NCI-H2081 (cell line): ENCODE measurements around the gene ATP9A.
"Not testable (repeated sequence)": the region's sequence is repeated elsewhere in the genome, so short reads cannot be mapped to it uniquely, and the experiment has no call there.

Experiments
- DNase-seq, 2 experiments: peaks; one replicate each; lab custom pipeline; 2025; lab: John Stamatoyannopoulos, UW

ATP9A gene

DNA sequence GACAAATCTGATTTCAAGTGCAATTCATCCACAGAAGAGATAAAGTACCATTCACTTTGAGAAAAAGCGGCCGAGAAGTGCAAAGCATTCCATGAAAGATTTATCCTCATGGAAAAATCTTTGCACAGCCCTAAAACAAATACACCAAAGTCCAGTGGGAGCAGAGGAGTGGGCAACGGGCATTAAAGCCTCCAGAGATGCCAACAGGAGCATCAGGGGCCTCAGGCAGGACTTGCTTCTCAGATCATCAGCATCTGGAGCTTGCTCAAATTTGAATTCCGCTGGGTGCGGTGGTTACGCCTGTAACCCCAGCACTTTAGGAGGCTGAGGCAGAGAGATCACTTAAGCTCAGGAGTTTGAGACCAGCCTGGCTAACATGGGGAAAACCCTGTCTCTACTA is 115.0 kb downstream of the ATP9A start:
- DNase-seq = no peak

DNA sequence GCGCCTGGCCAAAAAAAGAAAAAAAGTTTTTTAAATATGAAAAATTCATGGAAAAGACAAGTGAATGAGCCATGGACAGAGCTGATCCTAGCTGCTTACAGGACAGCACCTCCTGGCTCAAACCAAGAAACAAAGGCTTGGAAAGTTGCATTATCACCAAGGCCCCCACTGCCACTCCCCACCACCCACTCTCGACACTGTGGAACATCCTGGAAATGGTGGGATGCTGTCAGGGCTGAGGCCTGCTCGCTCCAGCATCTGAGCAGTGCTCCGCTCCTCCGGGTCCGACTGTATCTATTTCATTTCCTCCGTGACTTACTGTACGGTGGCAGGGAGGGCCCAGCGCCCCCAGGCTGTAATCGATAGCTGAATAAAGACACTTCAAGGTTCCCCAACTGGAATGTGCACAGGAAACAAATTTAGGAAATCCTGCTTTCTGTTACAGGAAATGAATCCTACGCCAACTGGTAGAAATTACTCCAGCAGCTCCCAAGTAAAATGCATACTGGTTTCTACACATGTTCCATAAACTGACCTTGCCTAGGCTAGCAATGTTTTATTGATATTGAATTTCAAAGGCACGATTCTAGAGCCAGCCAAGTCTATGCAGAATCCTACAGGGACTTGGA is 116.2 kb downstream of the ATP9A start:
- DNase-seq = no peak

DNA sequence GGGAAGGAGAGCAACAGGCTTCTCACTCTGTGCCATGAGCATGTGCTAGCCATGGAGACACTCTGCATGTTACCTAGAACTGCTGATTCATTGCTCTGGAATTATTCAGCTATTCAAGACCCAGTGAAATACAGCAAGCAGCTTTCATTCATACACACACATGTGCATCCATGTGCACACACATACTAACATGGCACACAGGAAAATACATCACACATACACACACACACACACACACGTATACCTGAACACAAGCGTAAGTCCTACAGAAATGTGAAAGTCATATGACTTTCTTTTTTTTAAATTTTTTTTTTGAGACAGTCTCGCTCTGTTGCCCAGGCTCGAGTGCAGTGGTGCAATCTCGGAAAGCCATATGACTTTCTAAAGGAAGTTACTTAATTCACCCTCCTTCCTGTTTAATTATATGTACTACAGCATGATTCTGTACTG is 117.5 kb downstream of the ATP9A start:
- DNase-seq = no peak

DNA sequence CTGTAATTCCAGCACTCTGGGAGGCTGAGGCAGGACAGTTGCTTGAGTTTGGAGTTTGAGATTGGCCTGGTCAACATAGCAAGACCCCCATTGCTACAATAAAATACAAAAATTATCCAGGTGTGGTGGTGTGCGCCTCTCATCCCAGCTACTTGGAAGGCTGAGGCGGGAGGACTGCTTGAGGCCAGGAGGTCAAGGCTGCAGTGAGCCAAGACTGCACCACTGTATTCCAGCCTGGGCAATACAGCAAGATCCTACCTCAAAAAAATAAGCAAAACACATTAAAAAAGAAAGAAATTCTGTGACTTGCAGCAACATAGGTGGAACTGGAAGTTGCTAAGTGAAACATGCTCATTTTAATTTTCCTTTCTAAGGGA is 119.6 kb downstream of the ATP9A start:
- DNase-seq = no peak

DNA sequence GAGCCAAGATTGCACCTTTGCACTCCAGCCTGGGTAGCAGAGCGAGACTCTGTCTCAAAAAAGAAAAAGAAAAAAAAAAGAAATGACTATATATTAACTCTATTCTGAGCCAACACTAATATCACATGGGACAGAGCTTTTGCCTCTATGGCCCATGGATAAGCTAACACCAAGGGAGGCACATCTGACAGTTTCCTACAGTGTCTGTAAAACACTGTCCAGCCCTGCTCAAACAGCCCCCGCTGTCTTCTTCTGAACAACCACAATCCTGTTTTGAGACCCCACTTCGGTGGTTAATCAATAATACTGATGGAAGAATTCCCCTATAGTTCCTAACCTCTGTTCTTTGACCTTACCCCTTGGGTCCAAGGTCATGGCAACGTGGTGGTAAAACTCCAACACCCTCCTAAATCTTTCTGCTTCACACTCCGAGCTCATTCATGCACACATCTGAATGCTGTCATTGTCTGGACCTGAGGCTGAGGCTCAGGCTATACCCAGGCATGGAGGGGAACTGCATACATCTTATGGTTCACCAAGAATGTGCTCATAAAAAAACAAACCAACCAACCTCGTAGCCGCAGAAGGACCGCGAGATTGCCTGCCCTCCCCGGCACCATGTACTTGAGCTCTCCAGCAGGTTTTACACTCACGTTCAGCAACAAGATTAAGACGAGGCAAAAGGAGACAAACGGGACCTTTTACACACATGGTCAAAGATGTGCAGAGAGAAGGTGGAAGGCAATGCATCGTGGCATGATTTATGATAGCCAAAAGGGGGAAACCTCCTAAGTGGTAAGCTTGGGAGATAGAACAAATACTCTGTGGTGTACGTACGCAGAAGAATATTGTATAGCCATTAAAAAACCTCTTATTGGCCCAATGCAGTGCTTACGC is 120.3 kb downstream of the ATP9A start:
- DNase-seq = no peak

DNA sequence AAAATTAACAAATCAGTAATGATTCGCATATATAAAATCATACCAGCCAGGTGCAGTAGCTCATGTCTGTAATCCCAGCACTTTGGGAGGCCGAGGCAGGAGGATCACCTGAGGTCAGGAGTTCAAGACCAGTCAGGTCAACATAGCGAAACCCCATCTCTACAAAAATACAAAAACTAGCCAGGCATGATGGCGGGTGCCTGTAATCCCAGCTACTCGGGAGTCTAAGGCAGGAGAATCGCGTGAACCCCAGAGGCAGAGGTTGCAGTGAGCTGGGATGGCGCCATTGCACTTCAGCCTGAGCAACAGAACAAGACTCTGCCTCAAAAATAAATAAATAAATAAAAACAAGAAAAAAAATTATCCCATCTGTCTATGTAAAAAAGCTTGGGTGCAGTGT is 124.4 kb downstream of the ATP9A start:
- DNase-seq = not testable (repeated sequence)

DNA sequence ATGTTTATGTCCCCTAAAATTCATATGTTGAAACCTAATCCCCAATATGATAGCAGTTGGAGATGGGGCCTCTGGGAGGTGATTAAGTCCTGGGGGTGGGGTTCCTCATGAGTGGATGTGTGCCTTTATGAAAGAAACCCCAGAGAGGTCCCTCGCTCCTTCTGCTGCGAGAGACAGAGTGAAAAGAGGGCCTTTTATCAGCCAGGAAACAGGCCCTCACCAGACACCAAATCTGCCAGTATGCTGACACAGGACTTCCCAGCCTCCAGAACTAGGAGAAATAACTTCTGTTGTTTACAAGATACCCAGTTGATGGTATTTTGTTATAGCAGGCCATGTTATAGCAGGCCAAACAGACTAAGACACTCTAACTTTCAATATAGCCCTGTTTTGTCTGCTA is 124.8 kb downstream of the ATP9A start:
- DNase-seq = no peak

DNA sequence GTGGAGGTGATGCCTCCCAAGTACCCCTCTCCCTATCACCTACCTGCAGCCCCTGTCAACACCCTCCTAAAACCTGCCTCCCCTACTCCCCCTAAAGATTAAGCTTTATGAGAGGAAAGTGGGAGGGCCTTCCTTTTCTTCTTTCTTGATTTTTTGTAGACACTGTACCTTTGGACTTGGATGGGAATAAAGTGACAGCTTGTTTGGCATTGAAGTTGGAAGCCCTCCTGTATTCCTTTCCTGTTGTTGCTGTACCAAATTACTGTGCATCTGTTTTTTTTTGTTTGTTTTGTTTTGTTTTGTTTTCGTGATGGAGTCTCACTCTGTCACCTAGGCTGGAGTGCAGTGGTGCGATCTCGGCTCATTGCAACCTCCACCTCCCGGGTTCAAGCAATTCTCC is 126.3 kb downstream of the ATP9A start:
- DNase-seq = no peak

DNA sequence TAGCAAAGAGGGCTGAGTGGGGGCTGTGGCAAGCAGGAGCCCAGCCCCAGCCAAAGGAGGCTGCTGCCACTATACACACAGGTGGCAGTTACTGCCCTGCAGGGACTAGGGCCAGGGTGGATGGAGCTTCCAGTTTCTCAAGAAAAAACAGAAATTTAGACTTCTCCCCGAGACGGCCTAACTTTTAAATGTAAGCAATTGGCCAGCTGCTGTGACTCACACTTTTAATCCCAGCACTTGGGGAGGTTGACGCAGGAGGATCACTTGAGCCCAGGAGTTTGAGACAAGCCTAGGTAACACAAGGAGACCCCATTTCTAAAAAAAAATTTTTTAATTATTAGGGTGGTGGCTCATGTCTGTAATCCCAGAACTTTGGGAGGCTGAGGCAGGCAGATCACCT is 127.4 kb downstream of the ATP9A start:
- no peak for DNase-seq

DNA sequence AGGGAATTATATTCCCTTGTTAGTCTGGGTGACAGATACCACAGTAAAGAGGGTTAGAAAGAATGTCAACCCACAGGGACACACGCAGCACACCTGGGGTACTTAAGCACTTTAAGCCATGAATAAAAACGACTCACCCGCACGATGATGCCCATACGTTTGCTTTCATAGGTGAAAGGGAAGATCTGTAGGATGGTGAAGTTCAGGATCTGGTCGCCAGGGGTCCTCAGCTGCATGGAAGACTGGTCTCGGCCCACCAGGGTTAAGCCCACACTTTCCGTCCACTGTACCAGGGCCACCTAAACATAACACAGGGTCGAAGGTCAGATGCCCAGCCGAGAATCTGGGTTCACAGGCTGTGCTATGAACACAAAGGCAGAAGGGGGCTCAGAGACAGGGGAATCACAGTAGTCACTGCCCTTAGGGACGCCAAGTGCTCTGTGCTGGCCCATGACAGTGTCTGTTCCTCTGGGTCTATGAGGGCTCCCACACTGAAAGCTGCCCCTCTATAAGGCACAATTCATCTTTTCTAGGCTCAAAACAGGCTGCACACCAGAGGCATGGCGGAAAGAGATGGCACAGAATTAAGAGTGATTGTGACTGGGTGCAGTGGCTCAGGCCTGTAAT is 128.9 kb downstream of the ATP9A start:
- DNase-seq = peak; percentile 33 to 44

DNA sequence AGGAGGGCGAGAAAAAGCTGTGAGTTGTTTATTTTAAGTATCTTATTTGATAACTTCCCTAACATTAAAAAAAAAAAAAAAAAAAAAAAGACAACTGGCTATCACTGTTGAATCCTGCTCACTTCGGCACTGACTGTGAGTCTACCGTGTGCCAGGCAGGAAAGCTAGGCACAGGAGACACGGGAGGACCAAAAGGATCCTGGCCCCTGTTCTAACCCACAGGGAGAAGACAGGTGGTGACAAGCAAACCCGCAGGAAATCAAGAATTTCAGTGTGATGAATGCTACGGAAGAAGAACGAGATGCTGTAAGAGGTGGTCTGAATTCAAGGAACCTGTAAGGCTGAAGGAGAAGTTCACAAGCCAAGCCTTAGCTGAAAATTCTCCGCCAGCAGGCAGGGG is 130.9 kb downstream of the ATP9A start:
- no peak for DNase-seq

DNA sequence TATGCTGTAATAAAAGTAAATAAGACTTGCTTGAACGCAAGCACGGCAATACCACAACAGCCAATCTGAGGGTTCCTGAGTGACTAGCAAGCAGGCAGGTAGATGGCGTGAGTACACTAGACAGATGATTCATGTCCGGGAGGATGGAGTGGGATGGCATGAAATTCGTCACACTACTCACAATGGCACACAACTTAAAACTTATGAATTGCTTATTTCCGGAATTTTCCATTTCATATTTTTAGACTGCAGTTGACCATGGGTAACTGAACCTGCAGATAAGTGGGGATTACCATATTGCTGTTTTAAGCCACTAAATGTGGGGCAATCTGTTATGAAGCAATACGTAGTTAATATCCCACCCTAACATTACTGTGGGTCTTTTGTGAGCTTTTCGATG is 132.1 kb downstream of the ATP9A start:
- DNase-seq = no peak

DNA sequence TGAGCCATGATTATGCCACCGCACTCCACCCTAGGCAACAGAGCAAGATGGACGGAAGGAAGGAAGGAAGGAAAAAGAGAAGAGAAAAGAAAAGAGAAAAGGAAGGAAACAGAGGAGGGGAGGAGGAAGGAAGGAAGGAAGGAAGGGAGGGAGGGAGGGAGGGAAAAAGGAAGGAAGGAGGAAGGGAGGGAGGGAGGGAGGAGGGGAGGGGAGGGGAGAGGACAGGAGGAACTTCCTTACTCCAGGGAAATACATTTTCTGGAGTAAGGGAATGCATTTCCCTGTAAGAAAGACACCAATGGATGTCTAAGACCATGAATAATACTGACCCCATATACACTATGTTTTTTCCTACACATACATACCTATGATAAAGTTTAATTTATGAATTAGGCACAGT is 132.5 kb downstream of the ATP9A start:
- no peak for DNase-seq

DNA sequence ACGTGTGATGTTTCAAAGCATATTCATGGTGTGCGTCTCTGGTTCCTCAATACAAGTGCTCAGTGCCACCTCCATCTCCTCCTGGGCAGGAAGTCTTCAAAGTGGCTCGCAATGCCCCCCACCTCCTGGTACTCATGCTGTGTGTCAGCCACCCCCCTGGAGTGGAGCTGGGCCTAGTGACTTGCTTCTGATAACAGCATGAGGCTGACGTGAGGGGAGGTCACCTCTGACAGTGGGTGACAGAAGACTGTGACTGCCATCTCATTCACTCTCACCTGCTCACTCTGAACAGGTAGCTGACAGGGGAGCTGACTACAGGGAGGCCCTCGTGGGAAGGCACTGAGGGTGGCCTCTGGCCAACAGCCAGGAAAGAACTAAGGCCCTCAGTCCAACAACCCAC is 133.3 kb downstream of the ATP9A start:
- no peak for DNase-seq

DNA sequence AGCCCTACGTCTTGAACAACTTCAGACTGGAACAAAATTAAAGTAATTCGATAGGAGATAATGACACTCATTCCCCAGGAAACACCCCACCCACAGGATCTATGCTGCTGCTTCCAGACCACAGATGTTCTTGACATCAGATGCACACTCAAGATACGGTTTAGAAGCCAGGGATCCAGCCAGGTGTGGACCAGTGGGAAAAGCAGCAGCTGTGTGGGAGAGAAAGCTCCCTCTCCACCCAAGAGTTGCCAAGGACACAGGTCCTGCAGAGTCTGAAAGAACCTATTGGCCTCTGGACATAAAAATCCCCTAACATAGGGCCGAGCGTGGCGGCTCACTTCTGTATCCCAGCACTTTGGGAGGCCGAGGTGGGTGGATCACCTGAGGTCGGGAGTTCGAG is 133.9 kb downstream of the ATP9A start:
- no peak for DNase-seq

DNA sequence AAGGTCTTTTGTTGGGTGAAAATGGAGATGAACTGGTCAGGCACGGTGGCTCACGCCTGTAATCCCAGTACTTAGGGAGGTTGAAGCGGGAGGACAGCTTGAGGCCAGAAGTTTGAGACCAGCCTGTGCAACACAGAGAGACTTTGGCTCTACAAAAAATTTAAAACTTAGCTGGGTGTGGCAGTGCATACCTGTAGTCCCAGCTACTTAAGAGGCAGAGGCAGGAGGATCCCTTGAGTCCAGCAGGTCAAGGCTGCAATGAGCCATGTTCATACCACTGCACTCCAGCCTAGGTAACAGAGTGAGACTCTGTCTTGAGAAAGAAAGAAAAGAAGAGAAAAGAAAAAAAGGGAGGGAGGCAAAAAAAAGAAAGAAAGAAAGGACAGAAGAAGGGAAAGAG is 134.8 kb downstream of the ATP9A start:
- no peak for DNase-seq

DNA sequence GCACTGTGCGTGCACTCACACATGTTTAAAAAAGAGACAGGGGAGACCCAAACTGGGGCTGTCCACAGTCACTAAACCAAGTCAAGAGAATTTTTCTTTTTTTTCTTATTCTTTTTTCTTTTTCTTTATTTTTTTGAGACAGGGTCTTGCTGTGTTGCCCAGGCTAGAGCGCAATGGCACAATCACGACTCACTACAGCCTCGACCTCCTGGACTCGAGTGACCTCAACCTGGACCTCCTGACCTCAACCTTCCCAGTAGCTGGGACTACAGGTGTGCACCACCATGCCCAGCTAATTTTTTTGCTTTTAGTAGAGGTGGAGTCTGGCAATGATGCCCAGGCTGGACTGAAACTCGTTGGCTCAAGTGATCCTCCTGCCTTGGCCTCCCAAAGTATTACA is 136.2 kb downstream of the ATP9A start:
- DNase-seq = no peak

DNA sequence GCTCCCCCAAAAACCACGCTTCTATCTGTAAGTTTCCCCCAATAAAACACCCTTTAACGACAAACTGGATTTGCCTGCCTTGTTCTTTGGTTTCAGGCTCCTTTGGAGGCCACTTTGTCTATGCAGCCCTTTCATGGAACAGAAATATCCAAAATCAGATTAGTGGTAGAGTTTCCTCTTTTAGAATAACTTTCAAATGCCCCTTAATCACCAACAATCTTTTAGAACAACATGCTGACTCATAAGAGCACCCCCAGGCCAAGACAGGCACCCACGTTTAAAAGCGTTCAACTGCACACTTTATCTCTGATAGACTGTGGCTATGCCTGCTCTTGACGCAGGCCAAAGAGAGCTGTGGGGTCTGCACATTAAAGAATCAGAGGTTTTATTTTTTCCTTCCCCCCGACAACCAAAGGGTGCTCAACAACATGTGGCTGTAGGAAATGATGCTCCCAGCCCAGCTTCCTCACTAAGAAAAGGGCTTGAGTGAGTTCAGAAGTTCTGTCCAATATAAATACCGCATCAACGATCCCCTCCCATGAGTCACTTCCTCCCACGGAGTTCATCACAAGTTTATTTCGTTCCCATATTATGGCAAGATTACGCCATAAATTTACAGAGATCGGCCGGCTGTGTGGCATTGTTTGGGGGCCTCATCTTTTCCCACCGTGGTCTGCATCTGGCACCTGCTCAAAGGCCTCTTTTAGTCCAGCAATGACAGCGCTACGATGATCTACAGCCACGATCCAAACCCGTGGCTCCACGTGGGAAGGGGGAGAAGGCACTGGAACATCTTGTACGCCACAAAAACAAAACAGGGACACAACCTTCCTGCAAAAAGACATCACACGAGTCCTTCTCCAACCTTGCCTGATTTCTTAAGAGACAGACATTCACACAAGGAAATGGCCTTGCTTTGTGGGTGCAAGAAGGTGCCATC is 136.9 kb downstream of the ATP9A start:
- no peak for DNase-seq

DNA sequence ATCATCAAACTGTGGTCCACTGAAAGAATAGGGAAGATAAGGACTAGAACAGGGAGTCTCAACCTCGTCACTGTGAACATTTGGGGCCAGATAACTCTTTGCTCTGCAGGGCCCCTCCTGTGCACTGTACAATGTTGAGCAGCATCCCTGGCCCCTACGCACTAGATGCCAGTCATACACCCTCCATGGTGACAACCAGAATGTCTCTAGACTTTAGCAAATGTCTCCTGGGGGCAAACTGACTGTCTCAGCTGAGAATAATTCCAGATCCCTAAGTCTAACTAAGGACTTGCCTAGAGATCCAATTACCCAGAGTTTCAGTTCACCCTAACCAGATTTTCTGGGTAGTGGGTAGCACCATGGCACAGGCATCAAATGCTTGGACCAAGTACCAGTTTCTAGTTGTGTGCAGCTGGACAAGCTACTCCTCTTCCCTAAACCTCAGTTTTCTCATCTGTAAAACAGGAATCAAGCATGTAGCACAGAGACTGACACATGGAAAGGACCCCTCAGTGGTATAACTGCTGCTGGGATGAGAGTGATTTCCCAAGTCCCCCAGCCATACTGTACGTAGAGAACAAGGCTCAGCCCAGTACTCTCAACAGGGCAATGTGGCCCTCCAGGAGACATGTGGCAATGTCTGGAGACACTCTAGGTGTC is 138.7 kb downstream of the ATP9A start:
- DNase-seq = no peak

DNA sequence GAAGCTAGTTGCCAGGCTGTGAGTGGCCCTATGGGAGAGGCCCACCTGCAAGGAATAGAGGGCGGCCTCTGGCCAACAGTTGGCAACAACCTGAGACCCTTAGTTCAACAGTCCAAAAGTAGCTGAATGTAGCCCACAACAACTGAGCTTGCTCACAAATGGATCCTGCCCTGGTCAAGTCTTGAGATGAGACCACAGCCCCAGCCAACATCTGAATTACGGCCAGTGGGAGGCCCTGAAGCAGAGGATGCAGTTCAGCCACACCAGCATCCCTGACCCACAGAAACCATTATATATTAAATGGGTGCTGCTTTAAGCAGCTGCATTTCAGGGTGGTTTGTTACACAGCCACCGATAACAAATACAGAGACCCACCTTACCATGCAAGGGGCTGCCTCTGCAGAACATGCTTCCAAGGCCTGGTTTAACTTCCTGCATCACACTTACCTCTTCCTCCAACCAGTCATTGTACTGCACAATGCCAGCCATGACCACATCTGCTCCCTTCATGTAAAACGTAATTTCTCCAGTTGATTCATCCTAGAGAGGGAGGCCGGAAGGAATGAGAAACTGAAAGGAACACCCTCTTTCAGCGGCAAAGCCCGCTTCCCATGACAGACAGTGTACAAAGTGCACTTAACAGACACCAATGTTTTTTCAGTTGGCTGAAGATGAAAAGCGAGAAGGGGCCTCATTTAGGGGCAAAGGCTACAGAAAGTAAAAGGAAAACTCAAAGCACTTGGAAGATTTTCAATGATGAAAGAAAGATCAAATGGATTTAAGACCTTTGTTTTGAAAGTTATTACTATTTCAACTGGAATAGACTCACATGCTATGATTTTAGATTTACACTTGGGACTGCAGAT is 139.4 kb downstream of the ATP9A start:
- no peak for DNase-seq

DNA sequence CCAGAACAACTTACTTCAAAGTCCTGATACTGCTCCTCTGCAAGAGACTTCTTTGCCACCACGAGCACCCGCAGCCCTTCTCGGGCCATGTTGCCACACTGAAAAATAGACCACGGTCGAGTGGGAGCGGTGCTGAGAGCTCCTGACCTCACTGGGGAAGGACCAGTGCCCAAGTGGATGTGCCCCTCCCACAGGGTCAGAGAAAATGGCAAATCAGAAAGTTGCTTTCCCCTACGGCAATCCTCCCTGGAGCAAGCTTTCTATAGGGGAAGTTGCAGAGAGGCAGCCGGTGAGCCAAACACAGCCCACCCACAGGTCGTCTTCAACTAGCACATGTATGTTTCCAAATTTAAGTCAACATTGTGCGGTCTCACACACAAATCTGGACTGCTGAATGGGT is 140.6 kb downstream of the ATP9A start:
- no peak for DNase-seq
